ENCODE data around the gene PYGO1.
"Not testable (repeated sequence)": the region's sequence is repeated elsewhere in the genome, so short reads cannot be mapped to it uniquely, and the experiment has no call there.

PYGO1 gene, protein sequence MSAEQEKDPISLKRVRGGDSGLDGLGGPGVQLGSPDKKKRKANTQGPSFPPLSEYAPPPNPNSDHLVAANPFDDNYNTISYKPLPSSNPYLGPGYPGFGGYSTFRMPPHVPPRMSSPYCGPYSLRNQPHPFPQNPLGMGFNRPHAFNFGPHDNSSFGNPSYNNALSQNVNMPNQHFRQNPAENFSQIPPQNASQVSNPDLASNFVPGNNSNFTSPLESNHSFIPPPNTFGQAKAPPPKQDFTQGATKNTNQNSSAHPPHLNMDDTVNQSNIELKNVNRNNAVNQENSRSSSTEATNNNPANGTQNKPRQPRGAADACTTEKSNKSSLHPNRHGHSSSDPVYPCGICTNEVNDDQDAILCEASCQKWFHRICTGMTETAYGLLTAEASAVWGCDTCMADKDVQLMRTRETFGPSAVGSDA

GRCh38 chr15:55588070-55588814, at the start of gene PYGO1:
TSS of gene PYGO1 (minus strand) at chr15:55588345. CDS start at chr15:55587883, 462 bp downstream.
- DNase-seq: peak in 1 of 2 donors; percentile 36

- DNase-seq: no peak
Observed at GRCh38 chr15:55637086-55637485, 48.9 kb upstream of the PYGO1 start.

GRCh38 chr15:55633731-55634130, 45.6 kb upstream of the PYGO1 start:
- no peak for DNase-seq

GRCh38 chr15:55632434-55632833, 44.3 kb upstream of the PYGO1 start:
- DNase-seq: no peak

- no peak for DNase-seq
Observed at GRCh38 chr15:55630858-55631257, 42.7 kb upstream of the PYGO1 start.

DNA sequence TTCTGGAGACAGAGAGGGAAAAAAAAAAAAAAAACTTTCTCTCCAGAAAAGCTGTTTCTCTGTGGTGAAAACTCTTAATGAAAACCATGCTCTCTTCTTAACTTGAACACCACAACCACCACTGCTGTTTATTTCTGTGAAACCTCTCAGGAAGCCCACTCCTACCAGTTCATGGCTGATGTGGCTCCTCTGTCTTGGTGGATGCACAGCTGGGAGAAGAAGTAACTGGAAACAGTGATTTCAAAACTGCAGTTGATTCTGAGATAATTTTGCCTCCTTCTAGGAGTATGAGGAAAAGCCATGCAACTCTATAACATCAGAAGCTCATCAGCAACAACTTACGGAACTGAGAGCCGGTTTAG, 40.2 kb upstream of the PYGO1 start:
- no peak for DNase-seq

DNA sequence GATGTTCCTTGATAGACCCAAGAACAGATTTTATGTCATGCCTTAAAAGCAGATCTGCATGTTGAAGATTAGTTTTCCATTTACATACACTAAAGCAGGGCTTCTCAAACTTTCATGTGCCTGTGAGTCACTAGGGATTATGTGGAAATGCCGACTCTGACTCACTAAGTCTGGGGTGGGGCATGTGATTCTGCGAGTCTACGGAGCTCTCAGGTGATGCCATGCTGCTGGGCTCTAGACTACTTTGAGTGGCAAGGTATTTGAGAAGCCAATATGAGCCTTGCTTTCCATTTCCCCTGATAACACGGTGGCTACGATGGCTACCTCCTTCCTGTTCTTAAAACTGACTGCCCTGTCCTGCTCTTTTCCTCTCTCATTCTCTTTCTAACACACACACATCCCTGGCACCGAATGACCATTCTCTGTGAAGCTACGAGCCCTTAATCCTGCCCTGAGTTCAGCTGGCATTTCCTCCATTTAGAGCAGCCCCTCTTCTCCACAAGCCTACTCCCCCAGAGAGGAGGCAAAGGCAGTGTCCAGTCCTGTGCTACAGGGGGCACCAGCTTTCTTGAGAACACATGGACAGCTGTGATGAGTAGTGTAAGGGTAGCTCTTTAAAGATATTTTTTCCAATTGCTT, 39.7 kb upstream of the PYGO1 start:
- DNase-seq: no peak

- no peak for DNase-seq
Observed at GRCh38 chr15:55619783-55620182, 31.6 kb upstream of the PYGO1 start.

- no peak for DNase-seq
Observed at GRCh38 chr15:55618387-55618786, 30.2 kb upstream of the PYGO1 start.

DNA sequence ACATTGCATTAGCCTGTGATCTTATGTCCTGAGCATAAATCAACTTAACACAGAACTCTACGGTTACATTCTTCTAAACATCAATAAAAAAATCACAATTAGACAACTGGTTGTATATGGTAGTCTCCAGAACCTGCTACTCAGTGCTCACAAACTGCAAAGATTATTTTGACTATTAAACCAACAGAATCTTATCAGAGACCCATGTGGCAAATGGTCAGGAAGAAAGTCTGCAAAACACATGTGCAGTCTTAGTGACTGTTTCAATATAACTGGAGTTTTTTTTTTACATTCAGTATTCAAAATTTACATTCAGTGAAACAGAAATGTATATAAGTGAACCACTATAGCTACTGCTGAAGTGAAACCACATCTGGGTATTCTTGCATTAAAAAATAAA, 27.3 kb upstream of the PYGO1 start:
- DNase-seq: no peak

GRCh38 chr15:55613727-55614126, 25.6 kb upstream of the PYGO1 start:
- no peak for DNase-seq

DNA sequence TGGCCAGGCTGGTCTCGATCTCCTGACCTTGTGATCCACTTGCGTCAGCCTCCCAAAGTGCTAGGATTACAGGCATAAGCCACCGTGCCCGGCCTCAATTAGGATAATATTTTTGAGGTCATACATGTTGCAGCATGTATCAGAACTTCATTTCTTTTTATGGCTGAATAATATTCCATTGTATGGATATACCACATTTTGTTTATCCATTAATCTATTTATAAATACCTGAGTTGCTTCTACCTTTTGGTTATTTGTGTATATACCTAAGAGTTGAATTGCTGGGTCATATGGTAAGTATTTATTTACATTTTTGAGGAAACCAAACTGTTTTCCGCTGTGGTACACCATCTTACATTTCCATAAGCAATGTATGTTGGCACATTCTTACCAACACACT, 18.1 kb upstream of the PYGO1 start:
- no peak for DNase-seq

DNA sequence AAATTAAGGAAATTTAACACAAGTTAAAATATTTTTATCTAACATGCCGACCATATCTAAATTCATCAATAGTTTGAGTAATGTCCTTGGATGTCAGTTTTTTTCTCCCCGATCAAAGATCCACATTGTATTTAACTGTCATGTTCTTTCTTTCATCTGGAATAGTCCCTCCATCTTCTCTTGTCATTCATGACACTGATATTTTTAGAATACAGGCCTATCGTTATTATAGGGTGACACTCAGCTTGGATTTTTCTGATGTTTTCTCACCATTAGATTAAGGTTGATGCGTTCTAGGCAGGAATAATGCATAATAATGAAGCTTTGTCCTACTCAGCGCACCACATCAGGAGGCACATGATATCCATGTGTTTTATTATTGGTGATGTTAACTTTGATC, 13.2 kb upstream of the PYGO1 start:
- no peak for DNase-seq

DNA sequence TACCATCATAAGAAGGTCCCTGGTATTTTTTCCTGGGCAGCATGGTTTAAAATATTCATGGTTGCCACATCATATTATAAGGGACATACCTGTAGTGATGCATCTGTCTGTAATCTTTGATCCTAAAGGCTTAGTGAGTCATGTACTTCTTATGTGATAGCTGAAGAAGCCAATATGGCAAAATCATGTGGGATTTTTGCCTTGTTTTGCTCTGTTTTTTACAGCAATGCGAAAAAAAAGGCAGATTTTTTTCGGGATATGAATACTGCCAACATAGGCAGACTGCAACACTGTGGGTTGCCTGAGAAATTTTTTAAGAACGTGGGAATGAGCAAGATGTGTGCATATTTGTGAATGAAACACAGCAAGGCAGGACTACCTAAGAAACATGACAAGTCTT, 11.3 kb upstream of the PYGO1 start:
- DNase-seq: no peak

DNA sequence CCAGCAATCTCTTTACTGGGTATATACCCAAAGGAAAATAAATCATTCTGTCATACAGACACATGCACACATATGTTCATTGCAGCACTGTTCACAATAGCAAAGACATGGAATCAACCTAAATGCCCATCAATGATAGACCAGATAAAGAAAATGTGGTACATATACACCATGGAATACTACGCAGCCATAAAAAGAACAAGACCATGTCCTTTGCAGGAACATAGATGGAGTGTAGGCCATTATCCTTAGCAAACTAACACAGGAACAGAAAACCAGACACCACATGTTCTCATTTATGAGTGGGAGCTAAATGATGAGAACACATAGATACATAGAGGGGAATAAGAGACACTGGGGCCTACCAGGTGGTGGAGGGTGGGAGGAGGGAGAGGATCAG, 4.9 kb upstream of the PYGO1 start:
- DNase-seq: not testable (repeated sequence)

DNA sequence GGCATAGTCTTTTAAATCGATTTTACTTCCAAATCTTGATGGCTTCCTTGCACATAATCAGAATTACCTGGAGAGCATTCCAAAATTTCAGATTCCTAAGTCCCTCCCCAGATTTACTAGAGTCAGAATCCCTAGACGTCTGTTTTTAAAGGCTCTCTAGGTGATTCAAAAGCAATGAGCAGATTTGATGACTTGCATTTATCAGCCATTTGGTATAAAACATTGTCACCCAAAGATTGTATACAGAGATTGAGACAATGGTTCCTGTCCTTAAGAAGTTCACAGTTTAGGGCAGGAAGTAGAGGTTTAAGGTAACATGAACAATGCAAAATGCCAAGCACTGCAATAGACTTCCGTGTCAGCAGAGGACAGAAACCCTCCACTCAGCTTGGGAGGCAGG, 2.6 kb upstream of the PYGO1 start:
- no peak for DNase-seq

DNA sequence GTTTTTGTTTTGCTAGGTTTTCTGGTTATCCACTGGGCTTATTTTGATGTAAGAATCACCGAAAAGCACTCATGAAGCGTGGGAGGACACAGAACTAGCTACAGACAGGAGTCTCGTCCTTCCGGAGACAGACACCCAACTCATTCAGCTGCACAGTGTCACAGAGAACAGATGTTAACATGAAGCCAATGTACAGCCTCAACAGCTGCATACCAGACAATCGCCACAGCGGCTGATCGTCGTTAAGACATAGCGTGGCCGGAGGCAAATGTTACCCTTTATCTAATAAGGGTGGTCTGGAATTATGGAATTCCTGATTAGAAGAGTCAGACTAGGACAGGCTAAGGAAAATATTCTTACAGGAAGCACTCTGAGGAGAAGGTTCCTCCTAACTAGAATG, 1.1 kb upstream of the PYGO1 start:
- no peak for DNase-seq

GRCh38 chr15:55588815-55589115, 620 bp upstream of the PYGO1 start:
- no peak for DNase-seq

- no peak for DNase-seq
Observed at GRCh38 chr15:55587321-55588069, 650 bp downstream of the PYGO1 start.

- no peak for DNase-seq
Observed at GRCh38 chr15:55586808-55587207, 1.3 kb downstream of the PYGO1 start.

DNA sequence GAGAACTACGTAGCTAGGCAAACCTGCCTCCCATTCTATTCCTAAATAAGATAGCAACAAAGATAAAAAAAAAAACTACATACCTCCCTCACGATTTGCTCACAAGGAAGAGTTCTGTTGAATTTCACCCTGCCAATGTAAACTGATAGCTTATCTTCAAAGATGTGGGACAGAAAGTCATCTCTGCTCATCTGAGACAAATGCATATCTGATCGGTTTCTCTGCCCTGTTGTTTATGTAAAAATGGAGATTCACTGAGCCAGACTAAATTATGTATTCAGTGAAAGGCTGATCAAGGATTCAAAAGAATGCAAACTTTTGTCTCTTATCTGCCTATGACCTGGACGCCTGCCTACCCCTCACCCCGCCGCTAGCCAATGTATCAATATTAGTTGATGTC, 11.2 kb downstream of the PYGO1 start:
- no peak for DNase-seq

GRCh38 chr15:55574096-55574495, 14.0 kb downstream of the PYGO1 start:
- no peak for DNase-seq

DNA sequence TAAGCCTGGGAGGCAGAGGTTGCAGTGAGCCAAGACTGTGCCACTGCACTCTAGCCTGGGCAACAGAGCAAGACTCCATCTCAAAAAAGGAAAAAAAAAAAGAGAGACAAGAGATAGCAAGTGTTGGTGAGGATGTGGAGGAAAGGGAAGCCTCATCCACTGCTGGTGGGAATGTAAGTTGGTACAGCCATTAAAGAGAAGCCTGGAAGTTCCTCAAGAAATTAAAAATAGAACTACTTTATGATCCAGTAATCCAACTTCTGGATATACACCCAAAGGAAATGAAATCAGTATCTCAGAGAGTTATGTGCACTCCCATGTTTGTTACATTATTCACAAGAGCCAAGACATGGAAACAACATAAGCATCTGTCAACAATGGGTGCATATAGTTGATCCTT, 14.9 kb downstream of the PYGO1 start:
- DNase-seq: no peak

Measured in stimulated activated CD4-positive, alpha-beta T cell treated with anti-CD3 and anti-CD28 coated beads, Interleukin-2, amount 100 ng/mL, for 48 hours (primary cell).